DOHH2 (cell line): Measurements from ENCODE around the gene CHCHD3.

Experiments
- EZH2phosphoT487 ChIP-seq: fragments of 200-600 bp; sonication (generic); IDR thresholded peaks from 2 replicates; pipeline ENCODE4 v1.6.1; 2017; ENCODE audit warnings: borderline replicate concordance, mild to moderate bottlenecking, antibody characterized with exemption, low read length, moderate library complexity, mixed read lengths
- TF ChIP-seq, protein P1 (sequence below): fragments of 200-600 bp; sonication (generic); IDR thresholded peaks from one replicate; pipeline ENCODE4 v1.5.1; 2014; ENCODE audit warnings: antibody characterized with exemption, mild to moderate bottlenecking, low read depth, low read length; ENCODE audit not compliant: poor library complexity, severe bottlenecking

- TF ChIP-seq, protein P1, sequence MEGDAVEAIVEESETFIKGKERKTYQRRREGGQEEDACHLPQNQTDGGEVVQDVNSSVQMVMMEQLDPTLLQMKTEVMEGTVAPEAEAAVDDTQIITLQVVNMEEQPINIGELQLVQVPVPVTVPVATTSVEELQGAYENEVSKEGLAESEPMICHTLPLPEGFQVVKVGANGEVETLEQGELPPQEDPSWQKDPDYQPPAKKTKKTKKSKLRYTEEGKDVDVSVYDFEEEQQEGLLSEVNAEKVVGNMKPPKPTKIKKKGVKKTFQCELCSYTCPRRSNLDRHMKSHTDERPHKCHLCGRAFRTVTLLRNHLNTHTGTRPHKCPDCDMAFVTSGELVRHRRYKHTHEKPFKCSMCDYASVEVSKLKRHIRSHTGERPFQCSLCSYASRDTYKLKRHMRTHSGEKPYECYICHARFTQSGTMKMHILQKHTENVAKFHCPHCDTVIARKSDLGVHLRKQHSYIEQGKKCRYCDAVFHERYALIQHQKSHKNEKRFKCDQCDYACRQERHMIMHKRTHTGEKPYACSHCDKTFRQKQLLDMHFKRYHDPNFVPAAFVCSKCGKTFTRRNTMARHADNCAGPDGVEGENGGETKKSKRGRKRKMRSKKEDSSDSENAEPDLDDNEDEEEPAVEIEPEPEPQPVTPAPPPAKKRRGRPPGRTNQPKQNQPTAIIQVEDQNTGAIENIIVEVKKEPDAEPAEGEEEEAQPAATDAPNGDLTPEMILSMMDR: no peak
- TF ChIP-seq EZH2phosphoT487: no peak
These were observed 78.6 kb downstream of the CHCHD3 start for GRCh38 chr7:133003052-133003910.
